EL (cell line): ENCODE measurements around the gene TSEN2.

ENCODE experiments used
- DNase-seq: peaks from one replicate; pipeline ENCODE4 v3.0.0-alpha.2; 2016

The TSEN2 gene

DNA sequence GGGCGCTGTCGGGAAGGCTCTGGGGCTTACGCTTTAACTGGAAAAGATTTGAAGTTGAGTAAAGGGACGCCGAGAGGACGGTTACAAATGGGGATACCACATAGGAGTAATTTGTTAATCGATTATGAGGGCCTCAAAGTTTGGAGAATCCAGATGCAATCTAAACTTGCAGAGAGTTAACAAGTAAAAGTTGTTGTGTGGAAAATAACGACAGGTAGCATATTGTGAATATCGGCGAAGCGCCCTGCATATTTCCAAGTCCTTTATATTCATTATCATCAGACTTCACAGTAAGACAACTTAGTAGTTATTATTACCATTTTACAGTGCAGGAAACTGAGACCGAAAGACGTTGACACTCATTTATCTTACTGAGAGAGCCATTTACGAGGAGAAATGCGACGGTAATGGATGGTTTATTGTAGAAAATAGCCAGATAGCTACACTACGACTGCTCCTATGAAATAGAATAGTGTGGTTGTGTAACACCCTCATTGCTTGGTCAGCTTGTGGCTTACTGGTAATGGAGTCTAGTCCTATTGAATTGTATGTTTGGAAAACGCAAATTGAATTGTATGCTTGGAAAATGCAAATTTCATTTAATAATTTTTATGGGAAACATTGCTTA, 73.3 kb downstream of the TSEN2 start:
- DNase-seq, result peak; percentile 36

DNA sequence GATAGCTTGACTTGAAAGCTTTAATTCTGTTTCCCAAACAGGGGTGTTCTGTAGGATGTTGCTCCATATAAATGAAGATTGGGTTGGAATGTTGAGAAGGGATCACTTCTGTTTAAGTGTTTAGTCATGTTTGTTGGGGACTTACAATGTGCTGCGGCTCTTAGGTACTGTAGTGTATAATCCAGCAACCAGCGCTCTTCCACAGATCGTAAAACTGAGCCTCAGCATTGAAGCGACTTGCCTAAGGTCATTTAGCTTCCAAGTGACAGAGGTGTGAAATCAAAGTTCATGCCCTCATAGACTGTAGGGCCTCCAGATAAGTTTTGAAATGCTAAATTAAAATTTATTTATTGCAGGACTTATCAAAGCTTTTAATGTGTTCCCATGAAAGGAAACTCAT, 74.4 kb downstream of the TSEN2 start:
- no peak for DNase-seq

DNA sequence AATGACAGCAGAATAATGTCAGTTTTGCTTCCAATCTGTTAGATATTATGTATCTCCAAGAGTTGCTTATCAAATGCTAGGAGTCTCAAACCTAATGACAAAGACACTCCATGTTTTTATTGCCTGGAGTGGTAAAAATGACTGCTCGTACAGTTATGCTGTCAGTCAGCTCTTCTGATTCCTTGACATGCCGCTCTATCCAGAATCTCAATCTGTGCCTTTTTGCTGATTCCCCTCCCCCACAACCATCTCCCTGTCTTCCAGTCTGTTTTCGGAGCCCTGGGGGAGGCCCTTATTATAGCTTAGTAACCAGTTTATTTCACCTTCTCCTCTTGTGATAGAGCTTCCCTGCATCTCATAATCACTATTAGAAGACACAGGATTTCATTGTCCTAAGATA, 75.2 kb downstream of the TSEN2 start:
- no peak for DNase-seq

GRCh38 chr3:12560505-12561190, 76.4 kb downstream of the TSEN2 start:
- DNase-seq, result no peak

GRCh38 chr3:12561397-12561796, 77.1 kb downstream of the TSEN2 start:
- DNase-seq, result no peak

DNA sequence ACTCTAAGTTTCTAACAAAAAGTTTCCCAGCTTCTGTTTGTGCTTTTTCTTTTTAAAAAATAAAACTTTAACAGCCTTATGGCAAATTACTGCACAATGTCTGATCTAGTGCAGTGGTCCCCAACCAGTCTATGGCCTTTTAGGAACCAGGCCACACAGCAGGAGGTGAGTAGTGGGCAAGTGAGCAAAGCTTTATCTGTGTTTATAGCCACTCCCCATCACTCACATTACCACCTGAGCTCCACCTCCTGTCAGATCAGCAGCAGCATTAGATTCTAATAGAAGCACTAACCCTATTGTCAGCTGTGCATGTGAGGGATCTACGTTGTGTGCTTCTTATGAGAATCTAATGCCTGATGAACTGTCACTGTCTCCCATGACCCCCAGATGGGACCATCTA, 78.2 kb downstream of the TSEN2 start:
- DNase-seq, result no peak

GRCh38 chr3:12566976-12567375, 82.7 kb downstream of the TSEN2 start:
- DNase-seq, result no peak

DNA sequence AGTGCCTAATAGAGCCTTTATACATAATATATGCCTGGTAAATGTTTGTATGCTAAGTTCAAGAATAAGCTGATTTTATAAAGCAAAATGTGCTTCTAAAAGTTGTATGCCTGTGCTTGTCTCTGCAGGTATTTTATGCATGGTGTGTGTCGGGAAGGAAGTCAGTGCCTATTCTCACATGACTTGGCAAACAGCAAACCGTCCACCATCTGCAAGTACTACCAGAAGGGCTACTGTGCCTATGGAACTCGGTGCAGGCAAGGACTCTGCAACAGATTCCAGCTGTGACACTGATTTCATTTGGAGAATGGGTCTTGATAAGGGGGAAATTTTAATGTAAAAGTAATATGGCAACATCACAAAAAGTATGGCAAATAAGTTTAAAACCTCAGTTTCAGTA, 84.5 kb downstream of the TSEN2 start:
- no peak for DNase-seq

- DNase-seq, result no peak
Measured at GRCh38 chr3:12569836-12570235, 85.6 kb downstream of the TSEN2 start.

DNA sequence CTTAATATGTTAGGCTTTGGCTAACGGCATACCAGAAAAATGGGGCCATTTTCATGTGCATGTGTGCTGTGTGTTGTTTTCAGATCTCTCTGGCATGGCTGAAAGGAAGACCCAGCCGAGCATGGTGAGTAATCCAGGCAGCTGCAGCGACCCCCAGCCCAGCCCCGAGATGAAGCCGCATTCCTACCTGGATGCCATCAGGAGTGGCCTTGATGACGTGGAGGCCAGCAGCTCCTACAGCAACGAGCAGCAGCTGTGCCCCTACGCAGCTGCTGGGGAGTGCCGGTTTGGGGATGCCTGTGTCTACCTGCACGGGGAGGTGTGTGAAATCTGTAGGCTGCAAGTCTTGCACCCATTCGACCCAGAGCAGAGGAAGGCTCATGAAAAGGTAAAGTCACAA, 87.7 kb downstream of the TSEN2 start:
- DNase-seq, result no peak

DNA sequence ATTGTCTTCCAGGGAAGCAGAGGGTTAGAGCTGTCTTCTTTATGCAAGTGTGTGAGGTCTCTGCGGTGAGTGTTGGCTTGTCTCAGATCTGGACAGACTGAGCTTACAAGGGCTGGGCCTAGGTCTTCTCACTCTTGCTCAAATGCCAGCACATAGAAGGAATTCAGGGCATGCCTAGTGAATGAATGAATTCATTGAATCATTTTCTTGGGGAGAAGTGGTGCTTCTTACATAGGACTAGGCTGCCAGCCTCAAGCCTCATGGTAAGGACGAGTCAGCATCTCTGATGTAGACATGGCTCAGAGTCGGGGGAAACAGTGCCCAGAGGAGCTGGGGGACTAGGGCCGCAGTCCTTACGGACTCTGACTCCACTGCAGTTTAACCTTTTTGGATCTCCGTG, 89.9 kb downstream of the TSEN2 start:
- peak; percentile 29 for DNase-seq

DNA sequence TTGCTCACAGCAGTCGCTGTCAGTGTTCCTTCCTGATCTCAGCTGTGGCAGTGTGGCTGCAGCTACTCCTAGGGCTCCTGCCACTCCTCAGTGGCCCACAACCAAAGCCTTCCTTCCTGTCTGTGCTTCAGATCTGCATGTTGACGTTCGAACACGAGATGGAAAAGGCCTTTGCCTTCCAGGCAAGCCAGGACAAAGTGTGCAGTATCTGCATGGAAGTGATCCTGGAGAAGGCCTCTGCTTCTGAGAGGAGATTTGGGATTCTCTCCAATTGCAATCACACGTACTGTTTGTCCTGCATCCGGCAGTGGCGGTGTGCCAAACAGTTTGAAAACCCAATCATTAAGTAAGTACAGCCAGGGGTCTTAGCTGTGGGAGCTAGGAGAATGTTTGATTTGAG, 90.4 kb downstream of the TSEN2 start:
- no peak for DNase-seq

DNA sequence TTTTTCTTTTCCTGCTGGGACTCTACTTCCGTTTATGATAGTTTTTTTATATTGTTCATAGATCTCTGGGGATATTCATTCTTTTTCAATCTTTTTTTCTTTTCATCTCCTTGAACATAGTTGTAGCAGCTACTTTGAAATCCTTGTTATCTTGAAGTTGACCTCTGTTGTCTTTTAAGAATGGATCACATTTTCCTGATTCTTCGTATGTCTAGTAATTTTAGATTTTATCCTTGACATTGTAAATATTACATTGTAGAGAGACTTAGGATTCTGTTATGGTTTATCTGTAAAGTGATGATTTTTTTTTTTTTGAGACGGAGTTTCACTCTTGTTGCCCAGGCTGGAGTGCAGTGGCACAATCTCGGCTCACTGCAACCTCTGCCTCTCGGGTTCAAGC, 93.1 kb downstream of the TSEN2 start:
- DNase-seq, result no peak

DNA sequence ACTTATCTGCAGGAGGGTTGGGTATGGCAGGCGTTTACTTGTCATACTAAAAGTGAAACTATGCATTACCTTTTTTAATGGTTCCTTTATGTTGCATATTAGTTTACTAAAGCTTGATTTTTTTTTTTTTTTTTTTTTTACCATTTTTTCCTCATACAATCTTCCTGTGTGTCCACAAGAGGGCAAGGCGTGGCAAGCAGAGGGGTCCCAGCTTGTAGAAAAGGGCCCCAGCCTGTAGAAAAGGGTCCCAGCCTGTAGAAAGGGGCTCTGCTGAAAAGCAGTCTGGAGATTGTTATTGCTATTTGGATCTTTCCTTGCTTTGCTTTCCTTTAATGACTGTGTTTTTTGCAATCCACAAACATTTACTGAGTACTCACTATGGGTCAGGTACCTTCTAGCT, 94.5 kb downstream of the TSEN2 start:
- DNase-seq, result no peak

GRCh38 chr3:12579456-12579855, 95.2 kb downstream of the TSEN2 start:
- DNase-seq, result no peak

- DNase-seq, result peak; percentile 66
Measured at GRCh38 chr3:12579905-12580304, 95.6 kb downstream of the TSEN2 start.

- DNase-seq, result no peak
Measured at GRCh38 chr3:12582730-12583129, 98.5 kb downstream of the TSEN2 start.
